A549 (cell line): ENCODE measurements around the gene NTNG1.

Experiments used
- BHLHE40 ChIP-seq: IDR thresholded peaks from 2 replicates; pipeline ENCODE4 v1.6.1; 2012; ENCODE audit warnings: low read depth, low read length, inconsistent platforms
- EP300 ChIP-seq, 2 experiments: fragments of >200 bp; sonication (Bioruptor Twin); formaldehyde crosslinking; IDR thresholded peaks; 2 replicates in 1 of 2; 3 replicates in 1 of 2; pipeline ENCODE4 v1.6.1; 2016 to 2017
- MAZ ChIP-seq: fragments of 150-350 bp; IDR thresholded peaks from 2 replicates; pipeline ENCODE4 v1.6.1; 2014; ENCODE audit warnings: antibody characterized with exemption, low read depth, low read length, borderline replicate concordance
- POLR2A ChIP-seq: IDR thresholded peaks from 2 replicates; pipeline ENCODE4 v1.6.1; 2012; ENCODE audit warnings: mild to moderate bottlenecking, low read length
- RFX5 ChIP-seq: fragments of 450-650 bp; IDR thresholded peaks from 2 replicates; pipeline ENCODE4 v1.7.1; 2014; ENCODE audit warnings: antibody characterized with exemption, mild to moderate bottlenecking, moderate library complexity
- TF ChIP-seq, protein P1 (sequence below): fragments of >200 bp; sonication (Bioruptor Twin); formaldehyde crosslinking; IDR thresholded peaks from 3 replicates; pipeline ENCODE4 v1.5.1; 2016
- TF ChIP-seq, protein P2 (sequence below): fragments of 150-350 bp; IDR thresholded peaks from 2 replicates; pipeline ENCODE4 v1.6.1; 2014; ENCODE audit warnings: low read depth, mild to moderate bottlenecking, low read length

DNA sequence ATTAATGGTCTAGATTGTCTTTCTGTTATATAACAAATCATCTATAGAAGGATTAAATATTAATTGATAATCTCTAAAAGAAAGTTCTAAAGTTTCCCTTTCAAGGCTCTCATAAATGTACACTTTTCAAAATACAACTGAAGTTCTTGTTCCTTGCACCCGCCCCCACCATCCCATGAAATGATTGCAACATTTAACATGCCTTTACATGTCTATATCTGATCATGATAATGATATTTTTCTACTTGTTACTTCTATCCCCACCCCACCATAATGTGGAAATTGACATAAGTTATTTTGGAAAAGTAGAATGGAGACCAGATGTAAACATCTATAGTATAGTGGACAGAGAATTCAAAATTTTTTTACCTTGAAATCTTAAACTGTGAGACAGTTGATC lies 186.6 kb downstream of the NTNG1 start:
- TF ChIP-seq POLR2A: no peak
- TF ChIP-seq, protein P1, sequence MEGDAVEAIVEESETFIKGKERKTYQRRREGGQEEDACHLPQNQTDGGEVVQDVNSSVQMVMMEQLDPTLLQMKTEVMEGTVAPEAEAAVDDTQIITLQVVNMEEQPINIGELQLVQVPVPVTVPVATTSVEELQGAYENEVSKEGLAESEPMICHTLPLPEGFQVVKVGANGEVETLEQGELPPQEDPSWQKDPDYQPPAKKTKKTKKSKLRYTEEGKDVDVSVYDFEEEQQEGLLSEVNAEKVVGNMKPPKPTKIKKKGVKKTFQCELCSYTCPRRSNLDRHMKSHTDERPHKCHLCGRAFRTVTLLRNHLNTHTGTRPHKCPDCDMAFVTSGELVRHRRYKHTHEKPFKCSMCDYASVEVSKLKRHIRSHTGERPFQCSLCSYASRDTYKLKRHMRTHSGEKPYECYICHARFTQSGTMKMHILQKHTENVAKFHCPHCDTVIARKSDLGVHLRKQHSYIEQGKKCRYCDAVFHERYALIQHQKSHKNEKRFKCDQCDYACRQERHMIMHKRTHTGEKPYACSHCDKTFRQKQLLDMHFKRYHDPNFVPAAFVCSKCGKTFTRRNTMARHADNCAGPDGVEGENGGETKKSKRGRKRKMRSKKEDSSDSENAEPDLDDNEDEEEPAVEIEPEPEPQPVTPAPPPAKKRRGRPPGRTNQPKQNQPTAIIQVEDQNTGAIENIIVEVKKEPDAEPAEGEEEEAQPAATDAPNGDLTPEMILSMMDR: no peak
- no peak for TF ChIP-seq RFX5
- TF ChIP-seq BHLHE40: no peak
- no peak for TF ChIP-seq EP300 (IDR thresholded peaks at IDR 0.05)
- TF ChIP-seq, protein P2, sequence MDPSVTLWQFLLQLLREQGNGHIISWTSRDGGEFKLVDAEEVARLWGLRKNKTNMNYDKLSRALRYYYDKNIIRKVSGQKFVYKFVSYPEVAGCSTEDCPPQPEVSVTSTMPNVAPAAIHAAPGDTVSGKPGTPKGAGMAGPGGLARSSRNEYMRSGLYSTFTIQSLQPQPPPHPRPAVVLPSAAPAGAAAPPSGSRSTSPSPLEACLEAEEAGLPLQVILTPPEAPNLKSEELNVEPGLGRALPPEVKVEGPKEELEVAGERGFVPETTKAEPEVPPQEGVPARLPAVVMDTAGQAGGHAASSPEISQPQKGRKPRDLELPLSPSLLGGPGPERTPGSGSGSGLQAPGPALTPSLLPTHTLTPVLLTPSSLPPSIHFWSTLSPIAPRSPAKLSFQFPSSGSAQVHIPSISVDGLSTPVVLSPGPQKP: no peak
- TF ChIP-seq MAZ: no peak
